ENCODE results near the gene MEG3. TPM values are rescaled to one million over a fixed set of nuclear protein-coding genes. Genes with fewer than 3 reads are reported as not detected.

MEG3 gene
- total RNA-seq, 4 donors from 2014 or later: 34.9 to 169 (median 117) TPM

DNA sequence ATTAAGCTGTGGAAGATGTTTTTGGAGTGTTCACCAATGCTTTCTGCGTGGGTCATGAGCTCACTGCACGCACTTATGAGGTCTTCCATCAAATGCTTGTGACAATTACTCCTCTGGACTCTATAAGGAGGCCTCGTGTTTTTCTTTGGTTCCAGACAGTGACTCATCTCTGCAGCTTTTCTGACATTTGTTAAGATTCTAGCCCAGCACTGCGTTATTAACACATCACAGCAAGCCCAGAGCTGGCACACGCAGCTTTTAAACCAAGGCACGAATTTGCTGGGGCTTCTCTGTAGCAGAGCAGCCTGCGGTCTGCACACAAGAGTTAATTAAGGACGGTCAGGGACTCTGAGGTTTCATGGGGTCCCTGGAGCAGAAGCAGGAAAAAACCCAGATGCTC lies 16.9 kb downstream of the MEG3 start:
- ATAC-seq (ENCODE audit: low FRiP score) (peak; percentile 71), DNase-seq (ENCODE audit: low spot score) (no peak)
- TF ChIP-seq, protein P1, sequence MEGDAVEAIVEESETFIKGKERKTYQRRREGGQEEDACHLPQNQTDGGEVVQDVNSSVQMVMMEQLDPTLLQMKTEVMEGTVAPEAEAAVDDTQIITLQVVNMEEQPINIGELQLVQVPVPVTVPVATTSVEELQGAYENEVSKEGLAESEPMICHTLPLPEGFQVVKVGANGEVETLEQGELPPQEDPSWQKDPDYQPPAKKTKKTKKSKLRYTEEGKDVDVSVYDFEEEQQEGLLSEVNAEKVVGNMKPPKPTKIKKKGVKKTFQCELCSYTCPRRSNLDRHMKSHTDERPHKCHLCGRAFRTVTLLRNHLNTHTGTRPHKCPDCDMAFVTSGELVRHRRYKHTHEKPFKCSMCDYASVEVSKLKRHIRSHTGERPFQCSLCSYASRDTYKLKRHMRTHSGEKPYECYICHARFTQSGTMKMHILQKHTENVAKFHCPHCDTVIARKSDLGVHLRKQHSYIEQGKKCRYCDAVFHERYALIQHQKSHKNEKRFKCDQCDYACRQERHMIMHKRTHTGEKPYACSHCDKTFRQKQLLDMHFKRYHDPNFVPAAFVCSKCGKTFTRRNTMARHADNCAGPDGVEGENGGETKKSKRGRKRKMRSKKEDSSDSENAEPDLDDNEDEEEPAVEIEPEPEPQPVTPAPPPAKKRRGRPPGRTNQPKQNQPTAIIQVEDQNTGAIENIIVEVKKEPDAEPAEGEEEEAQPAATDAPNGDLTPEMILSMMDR (IDR thresholded peaks at IDR 0.05): no peak

DNA sequence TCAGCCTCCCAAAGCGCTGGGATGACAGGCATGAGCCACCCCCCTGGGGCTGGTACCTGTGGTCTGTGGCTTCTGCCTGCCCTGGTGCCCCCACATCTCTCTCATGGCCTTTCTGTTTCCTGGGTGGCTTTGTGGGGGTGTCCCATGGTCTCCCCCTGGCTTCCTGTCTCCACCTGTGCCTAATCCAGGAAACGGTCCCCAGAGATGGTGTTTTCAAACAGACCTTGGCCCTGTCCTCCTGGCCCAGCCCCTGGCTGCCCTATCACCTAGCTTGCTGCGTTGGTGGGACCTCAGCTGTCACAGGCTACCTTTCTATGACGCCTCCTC lies 18.1 kb downstream of the MEG3 start:
- no peak for DNase-seq (ENCODE audit: low spot score)
- TF ChIP-seq, protein P1 (IDR thresholded peaks at IDR 0.05): no peak
- no peak for ATAC-seq (ENCODE audit: low FRiP score)

DNA sequence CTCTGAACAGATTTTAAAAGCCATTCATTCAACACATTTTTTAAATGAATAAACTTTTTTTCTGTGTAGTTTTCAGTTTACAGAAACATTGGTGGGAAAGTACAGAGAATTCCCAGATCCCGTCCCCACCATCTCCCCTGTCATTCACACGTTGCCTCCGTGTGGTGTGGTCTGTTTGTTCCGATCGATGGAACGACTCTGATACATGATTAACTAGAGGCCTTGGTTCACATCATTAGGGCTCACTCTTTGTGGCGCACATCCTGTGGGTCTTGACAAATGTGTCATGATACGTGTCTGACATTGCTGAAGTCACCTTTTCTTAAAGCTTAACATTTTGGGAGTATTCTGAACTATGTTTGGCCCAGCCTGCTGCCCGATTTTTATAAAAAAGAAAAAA lies 18.5 kb downstream of the MEG3 start:
- no peak for DNase-seq (ENCODE audit: low spot score)
- no peak for ATAC-seq (ENCODE audit: low FRiP score)
- TF ChIP-seq, protein P1 (IDR thresholded peaks at IDR 0.05): no peak

DNA sequence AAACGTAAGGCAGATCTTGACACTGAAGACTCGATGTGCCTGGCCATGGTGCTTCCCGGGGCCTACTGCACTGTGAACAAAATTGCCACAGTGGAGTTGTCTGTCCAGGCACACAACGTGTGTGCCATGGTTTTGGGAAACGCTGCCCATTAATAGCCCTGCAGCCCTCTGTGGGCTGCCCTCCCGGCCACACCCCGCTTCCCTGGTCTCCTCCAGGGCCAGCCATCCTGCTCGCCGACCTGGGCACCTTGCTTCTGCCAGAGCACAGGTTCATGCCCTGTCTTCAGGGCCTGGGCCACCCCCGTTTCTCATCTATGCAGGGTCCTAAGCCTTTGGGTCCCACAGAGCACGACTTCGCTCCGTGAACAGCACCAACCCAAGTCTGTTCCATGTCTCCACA lies 18.9 kb downstream of the MEG3 start:
- TF ChIP-seq, protein P1 (IDR thresholded peaks at IDR 0.05): no peak
- ATAC-seq (ENCODE audit: low FRiP score) (no peak), DNase-seq (ENCODE audit: low spot score) (no peak)

DNA sequence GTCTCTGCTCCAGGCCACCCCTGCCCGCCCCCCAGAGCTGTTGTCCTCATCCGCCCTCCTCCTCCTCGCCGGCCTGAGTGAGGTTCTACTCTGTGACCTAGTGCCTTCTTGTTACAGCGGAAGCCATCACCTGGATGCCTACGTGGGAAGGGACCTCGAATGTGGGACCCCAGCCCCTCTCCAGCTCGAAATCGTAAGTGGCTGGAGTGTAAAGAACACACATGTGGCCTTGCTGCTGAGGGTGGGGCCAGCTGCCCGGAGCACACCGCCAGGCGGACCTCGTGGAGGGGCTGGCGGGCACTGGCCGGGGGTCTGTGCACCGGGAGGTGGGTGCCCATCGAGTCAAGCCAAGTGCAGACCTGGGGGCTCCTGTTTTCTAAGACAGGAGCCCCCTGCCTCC lies 19.4 kb downstream of the MEG3 start:
- TF ChIP-seq, protein P1 (IDR thresholded peaks at IDR 0.05): no peak
- ATAC-seq (ENCODE audit: low FRiP score) (no peak), DNase-seq (ENCODE audit: low spot score) (no peak)

DNA sequence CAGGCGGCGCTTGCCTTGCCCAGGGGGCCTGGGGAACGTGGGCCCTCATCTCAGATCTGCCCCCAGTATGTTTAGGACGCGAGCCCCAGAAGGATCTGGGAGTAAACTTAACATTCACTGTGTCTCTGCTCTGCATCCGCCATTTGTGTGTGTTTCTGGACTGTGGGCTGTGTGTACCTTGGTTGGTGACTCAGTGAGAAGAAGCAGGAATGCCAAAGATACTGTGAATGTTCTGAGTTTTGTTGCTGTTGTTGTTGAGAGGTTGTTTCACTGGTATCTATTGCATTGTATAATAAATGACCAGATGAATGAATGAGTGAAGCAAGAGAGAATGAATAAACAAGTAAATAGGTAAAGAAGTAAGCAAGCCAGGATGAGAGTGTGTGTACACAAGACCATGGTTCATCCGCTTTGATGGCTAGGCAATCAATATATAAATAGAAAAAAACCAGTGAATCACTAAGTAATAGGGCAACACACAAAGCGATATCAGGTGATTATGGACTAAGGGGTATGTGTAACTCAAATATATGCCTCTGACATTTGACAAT lies 20.5 kb downstream of the MEG3 start:
- TF ChIP-seq, protein P1 (IDR thresholded peaks at IDR 0.05): no peak
- ATAC-seq (ENCODE audit: low FRiP score): no peak
- no peak for DNase-seq (ENCODE audit: low spot score)

DNA sequence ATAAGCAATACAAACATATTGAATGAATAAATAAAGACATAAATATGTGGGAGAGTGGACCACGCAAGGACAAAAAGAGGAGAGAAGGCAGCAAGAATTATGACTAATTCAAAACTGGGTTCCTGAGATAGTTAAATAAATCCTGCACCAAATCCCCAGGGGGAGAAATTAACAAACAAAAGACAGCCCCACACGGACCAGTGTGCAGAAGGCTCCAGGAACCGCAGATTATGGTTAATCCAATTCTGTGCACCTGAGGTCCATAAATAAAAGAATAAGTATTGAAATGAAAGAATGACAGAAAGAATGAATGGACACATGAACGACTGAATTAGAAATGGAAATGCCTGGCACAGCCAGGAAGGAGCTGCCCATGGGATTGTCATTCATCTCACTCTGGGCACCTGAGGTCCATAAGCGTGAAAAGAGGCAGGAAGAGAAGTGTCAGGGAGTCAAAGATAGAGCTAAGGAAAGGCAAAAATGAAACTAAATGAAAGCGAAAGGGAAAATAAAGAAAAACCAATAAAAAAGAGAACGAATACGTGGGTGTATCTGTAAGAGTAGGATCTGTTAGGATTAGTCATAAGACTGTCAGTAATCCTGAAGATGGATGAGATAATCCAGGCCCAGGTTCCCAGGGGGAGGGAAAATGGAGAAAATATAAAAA lies 23.3 kb downstream of the MEG3 start:
- TF ChIP-seq, protein P1 (IDR thresholded peaks at IDR 0.05): no peak
- ATAC-seq (ENCODE audit: low FRiP score) (peak; percentile 60), DNase-seq (ENCODE audit: low spot score) (no peak)

Measured in omental fat pad (tissue), 4 donors.